Bronchial epithelial cell (primary cell): Measurements from ENCODE around the gene ZBED3. TPM values are rescaled to one million over a fixed set of nuclear protein-coding genes. Genes with fewer than 3 reads are reported as not detected.
"Not testable (repeated sequence)": the region's sequence is repeated elsewhere in the genome, so short reads cannot be mapped to it uniquely, and the experiment has no call there.

Experiments
- DNase-seq: peaks from one replicate; pipeline ENCODE4 v3.0.0-alpha.2; 2010; ENCODE audit warnings: low read depth
- FAIRE-seq: peaks from 2 replicates; lab custom pipeline; 2011; peaks lifted over from hg19 to GRCh38; lab: Jason Lieb, UNC
- H3K27me3 ChIP-seq: 2 replicates; pipeline ENCODE4 v1.5.1; 2011; ENCODE audit warnings: low read length; ENCODE audit not compliant: control insufficient read depth, insufficient read depth
- H3K36me3 ChIP-seq: 2 replicates; pipeline ENCODE4 v1.5.1; 2011; ENCODE audit warnings: low read length; ENCODE audit not compliant: control insufficient read depth, insufficient read depth
- H3K4me3 ChIP-seq: 2 replicates; pipeline ENCODE4 v1.5.1; 2011; ENCODE audit warnings: mild to moderate bottlenecking, low read depth, low read length, control low read depth
- CTCF ChIP-seq: IDR thresholded peaks from 2 replicates; pipeline ENCODE4 v1.5.1; 2011; ENCODE audit warnings: mild to moderate bottlenecking, moderate library complexity, low read length, control low read depth, inconsistent platforms; ENCODE audit not compliant: insufficient read depth, severe bottlenecking
- total RNA-seq: library from RNA; depleted of rRNA; stranded (reverse); fragments of >200 nt; gene quantifications from 2 replicates; pipeline ENCODE4 v1.2.1, GENCODE V29; 2014

ZBED3 gene
- total RNA-seq, 1 donor from 2014 or later: 0.53 TPM

- FAIRE-seq (no peak), DNase-seq (no peak)
- Histone ChIP-seq H3K27me3 (no peaks in the 10 kb centered on the region), H3K4me3 (no peak overlapping the region), H3K36me3 (no peaks in the 10 kb centered on the region)
- no peak for TF ChIP-seq CTCF
Observed at GRCh38 chr5:77083088-77083487, 4.0 kb downstream of the ZBED3 start.

DNA sequence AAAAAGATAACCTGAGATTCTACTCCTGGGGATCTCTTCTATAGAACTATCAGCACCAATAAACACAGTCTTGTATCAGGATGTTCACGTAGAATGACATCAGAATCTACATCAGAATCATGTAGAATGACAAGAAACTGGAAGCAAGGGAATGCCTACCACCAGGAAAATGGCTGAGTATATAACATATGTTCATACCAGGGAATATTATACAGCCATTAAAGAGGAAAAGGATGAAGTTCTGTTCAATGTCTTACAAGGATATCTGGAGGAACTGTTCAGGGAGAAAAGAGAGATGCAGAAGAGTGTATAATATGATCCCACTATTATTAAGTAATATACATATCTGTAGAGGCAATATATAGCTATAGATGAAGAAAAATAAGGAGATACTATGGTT lies 4.8 kb downstream of the ZBED3 start:
- Histone ChIP-seq H3K27me3 (no peaks in the 10 kb centered on the region), H3K4me3 (no peak overlapping the region), H3K36me3 (no peaks in the 10 kb centered on the region)
- TF ChIP-seq CTCF: no peak
- DNase-seq (no peak), FAIRE-seq (no peak)

- Histone ChIP-seq H3K4me3 (no peak overlapping the region), H3K27me3 (no peaks in the 10 kb centered on the region), H3K36me3 (no peaks in the 10 kb centered on the region)
- FAIRE-seq (no peak), DNase-seq (no peak)
- TF ChIP-seq CTCF: no peak
Observed at GRCh38 chr5:77080905-77081304, 6.2 kb downstream of the ZBED3 start.

DNA sequence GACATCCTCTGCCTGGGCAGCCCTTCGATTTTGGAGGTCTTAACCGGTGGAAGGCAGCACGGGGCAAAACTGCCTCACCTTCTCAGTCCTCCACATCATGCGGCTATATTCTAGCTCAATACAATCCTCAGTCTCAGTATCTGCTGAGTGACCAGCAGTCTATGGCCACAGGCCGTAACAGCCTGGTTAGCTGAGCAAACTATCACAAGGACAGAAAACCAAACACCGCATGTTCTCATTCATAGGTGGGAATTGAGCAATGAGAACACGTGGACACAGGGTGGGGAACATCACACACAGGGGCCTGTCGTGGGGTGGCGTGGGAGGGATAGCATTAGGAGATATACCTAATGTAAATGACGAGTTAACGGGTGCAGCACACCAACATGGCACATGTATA lies 6.6 kb downstream of the ZBED3 start:
- not testable (repeated sequence) for H3K4me3 ChIP-seq, FAIRE-seq, DNase-seq, H3K27me3 ChIP-seq, H3K36me3 ChIP-seq

DNA sequence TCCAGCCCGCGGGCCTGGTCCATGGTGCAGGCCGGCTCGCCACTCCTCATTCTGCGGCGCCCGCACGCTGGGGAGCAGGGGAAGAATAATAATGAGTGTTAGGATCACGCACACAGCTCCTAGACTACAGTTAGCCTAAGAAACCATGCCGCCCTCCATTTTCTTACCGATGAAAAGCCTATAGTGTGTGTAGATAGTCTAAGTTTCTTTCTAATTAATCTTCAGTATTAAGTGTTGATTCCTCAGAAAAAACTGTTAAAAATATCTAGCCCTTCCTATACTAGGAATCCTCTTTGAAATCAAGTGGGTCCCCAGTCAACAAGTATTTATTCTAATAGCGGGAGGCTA lies 9.3 kb downstream of the ZBED3 start:
- H3K36me3 ChIP-seq: no peaks in the 10 kb centered on the region
- FAIRE-seq (no peak), DNase-seq (no peak)
- TF ChIP-seq CTCF: no peak
- H3K4me3 ChIP-seq: no peak overlapping the region
- no peaks in the 10 kb centered on the region for H3K27me3 ChIP-seq

DNA sequence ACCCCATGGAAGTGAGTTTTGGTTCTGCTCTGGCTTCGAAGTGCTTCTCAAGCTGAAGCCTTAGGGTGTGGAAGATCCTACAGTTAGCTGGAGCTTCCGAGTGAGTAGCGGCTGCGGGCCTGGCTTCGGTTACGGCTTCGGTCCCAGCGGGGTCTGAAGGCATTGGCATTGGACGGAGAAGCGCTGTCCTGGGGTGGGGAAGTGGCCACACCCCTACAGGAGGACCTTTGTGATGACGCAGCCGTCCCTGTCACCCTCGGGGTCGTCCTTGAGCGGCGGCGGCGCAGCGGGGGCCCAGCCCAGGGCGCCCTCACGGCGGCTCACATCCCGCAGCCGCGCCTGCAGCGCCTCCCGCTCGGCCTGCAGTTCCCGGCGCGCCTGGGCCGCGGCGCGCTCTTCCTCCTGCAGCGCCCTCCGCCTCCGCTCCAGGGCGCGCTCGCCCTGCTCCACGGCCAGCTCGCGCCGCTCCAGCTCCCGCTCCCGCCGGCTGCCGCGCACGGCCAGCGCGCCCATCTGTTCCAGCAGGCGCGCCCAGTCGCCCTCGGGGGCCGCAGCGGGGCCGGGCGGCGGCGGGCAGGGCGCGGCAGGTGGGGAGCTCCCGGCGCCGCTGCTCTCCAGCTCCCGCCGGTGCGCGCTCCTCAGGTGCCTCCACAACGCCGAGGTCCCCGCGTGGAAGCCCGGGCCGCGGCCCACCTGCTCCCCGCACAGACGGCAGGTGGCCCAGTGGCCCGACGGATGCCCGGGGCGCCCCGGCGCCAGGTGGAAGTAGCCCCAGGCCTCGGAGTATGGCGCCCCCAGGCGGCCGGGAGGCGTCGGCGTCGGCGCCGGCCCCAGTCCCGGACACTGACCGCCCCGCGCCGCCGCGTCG lies 9.9 kb downstream of the ZBED3 start:
- peak; percentile 43 for TF ChIP-seq CTCF
- H3K36me3 ChIP-seq: no peaks in the 10 kb centered on the region
- DNase-seq (peak; percentile 3), FAIRE-seq (no peak)
- H3K4me3 ChIP-seq: peak overlapping the region; percentile 21
- no peaks in the 10 kb centered on the region for H3K27me3 ChIP-seq
